ENCODE measurements around the gene CADM2.

DNA sequence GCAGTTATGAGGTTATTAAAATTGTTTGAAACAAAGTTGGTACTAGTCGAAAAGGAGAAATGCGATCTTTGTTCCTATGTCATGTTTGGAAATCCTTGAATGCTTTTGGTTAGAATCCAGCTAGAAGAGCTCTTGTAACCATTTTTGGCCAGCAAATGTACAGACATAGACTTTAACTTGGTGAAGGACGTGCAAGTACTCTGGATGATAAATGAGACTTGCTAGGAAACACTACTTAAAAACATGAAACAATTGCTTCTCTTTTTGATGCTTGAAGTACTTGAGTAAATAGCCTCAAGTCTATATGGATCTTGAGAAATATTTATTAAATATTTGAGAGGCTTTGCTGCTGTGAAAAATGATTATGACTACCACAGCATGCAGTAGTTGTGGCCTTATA is 95.8 kb downstream of the CADM2 start:
- TF ChIP-seq, protein P1, sequence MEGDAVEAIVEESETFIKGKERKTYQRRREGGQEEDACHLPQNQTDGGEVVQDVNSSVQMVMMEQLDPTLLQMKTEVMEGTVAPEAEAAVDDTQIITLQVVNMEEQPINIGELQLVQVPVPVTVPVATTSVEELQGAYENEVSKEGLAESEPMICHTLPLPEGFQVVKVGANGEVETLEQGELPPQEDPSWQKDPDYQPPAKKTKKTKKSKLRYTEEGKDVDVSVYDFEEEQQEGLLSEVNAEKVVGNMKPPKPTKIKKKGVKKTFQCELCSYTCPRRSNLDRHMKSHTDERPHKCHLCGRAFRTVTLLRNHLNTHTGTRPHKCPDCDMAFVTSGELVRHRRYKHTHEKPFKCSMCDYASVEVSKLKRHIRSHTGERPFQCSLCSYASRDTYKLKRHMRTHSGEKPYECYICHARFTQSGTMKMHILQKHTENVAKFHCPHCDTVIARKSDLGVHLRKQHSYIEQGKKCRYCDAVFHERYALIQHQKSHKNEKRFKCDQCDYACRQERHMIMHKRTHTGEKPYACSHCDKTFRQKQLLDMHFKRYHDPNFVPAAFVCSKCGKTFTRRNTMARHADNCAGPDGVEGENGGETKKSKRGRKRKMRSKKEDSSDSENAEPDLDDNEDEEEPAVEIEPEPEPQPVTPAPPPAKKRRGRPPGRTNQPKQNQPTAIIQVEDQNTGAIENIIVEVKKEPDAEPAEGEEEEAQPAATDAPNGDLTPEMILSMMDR (conservative IDR thresholded peaks at IDR 0.05; ENCODE audit: low read depth, low read length) = no peak
- no peak for TF ChIP-seq EZH2 (IDR thresholded peaks at IDR 0.05; ENCODE audit: low read length, unreplicated experiment)
